OCI-M1 (cell line): Measurements from ENCODE around the gene PTPRN2.

ENCODE experiments used
- DNase-seq: peaks from one replicate; lab custom pipeline; 2025; lab: John Stamatoyannopoulos, UW

PTPRN2 gene

DNA sequence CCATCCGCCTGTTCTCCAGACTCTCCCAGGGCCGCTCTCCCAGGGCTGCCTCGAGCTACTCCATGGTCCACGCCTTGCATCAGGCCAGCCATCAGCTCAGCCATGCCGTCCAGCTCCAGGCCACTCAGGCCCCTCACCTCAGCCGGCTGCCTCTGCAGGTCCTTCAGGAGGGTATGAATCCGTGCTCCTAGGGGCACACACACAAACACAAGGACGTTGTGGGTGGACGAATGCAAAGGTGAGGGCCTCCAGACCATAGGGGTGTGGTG, 449.4 kb downstream of the PTPRN2 start:
- no peak for DNase-seq

DNA sequence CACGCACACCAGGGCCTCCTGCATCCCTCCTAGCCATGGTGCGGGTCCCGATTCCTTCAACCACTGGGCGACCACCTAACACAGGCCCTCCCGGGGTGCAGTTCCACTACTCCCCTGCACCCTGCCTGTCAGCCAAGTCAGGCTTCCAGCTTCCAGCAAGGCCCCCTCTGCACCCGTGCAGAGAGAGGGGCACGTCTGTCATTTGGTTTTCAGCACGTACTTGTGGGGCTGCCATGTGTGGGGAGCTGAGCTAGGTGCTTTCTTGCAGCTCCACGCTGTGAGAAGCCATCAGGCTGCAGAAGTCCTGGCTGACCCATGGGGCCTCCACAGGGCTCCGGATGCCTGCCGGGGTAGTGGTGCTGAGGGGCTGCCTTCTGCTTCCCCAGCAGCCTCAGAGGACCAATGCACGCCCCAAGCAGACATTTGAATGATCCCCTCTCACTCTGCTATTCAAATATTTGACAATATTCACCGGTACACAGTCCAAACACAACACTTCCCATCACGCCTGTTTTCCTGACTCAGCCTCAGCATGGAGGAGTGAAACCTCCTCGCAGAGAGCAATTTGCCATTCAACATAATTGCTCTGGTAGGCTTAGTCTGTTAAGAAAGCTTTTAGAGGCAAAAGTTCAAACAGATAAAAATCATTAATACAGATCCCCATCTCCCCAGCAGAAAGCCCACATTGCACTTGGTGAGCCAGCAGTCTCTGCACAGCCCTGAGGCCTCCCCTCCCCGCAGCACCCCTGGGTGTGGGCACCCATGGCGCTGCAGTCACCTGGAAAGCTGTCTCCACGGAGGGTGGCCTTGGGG, 449.9 kb downstream of the PTPRN2 start:
- DNase-seq: no peak

DNA sequence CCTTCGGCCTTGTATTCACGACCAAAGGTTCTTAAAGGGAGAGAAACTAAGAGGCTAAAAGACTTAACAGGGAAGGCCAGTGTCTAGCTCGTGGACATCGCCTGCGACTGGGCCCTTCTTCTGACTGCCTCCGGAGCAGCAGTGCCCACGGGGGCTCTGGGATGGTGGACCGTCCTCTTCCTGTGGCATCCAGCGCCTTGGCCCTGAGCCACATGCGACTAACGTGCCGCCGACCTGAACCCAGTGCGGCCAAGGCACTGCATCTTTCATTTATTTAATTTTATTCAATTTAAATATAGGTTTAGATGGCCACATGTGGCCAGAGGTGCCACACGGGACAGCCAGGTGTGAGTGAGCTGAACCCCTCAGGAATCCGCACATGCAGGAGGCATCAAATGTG, 451.7 kb downstream of the PTPRN2 start:
- DNase-seq: no peak

DNA sequence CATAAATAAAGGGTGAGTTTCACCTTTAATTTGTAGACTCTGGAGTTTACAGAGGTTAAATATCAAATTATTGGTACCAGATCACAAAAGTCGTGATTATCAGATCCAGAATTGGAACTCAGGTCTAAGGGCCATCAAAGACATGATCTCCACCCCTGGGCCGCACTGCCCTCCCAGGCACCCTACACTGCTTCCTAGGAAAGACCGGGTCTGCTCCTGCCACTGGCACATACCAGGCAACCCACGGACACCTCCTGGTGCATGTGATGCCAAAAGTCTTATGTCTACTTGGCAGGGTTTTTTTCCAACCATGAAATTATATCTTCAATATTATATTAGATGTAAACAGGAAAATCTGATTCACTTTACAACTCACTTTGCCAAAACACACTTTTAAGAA, 452.8 kb downstream of the PTPRN2 start:
- DNase-seq: no peak

GRCh38 chr7:158133515-158134271, 453.9 kb downstream of the PTPRN2 start:
- DNase-seq: no peak

DNA sequence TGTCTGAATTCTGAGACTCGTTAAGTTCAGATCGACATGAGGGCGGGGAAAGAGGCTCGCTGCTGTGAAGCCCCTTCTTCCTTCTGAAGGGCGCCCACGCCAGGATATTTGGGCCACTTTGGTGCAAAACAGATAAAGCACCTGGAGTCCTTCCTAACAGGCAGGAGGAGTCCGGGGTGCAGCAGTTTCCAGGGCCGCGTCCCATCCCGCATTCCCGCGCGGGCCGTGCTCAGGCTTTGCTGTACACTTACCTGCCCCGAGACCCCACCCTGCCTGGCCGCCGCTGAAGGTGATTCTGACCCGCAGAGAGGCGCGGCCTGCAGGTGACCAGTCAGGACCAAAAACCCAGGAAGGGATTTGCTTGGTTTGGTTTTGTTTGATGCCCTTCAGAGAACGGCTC, 454.6 kb downstream of the PTPRN2 start:
- DNase-seq: no peak

DNA sequence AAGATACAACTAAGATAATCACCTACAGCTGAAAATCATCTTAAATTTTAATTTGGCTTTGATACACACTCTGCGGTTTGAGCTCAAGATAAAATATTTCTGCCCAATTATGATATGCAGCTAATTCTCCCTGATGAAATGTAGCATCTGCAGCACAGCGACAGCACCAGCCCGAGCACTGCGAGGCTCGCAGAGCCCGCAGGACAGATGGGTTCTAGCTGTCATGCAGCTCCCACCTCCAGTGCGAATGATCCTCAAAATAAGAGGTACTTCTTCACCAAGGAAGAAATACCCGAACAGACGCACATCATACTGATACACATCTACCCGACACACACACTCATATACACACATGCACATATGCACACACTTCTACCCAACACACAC, 457.6 kb downstream of the PTPRN2 start:
- DNase-seq: no peak

- DNase-seq: no peak
Measured at GRCh38 chr7:158129037-158130022, 458.3 kb downstream of the PTPRN2 start.

DNA sequence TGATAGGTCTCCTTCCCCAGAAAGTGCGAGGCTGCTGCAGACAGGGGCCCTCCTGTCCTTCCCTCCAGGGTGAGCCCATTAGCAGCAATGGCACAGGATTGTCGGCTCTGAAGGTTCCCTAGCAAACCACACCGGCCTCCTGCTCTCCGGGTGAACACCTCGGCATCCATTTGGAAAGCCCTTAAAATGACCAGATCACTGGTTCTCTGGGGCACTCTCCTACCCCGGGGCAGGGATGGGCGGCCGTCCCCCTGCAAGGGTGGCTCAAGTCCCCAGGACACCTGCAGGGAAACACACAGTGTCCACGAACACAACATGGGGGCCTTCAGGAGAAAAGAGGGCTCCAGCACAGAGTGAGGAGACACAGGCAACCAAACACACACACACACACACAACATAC, 459.1 kb downstream of the PTPRN2 start:
- no peak for DNase-seq

DNA sequence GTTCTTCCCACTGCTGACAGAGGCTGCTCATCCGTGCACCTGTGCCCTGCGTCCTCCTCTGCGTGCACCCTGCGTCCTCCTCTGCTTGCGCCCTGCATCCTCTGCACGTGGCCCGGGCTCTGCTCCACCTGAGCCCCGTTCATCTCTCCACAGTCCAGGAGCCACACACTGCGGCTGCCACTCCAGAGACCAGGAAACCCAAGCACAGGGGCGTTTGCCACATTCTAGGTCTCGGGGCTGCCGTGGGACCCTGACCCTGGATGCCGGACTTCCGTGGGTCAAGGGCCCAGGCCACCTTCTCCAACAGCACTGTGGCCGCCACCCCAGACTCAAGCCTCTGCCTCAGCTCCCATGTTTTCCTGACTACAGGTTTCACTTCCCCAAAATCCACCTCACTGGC, 460.4 kb downstream of the PTPRN2 start:
- DNase-seq: no peak

GRCh38 chr7:158126661-158127060, 461.0 kb downstream of the PTPRN2 start:
- no peak for DNase-seq

- no peak for DNase-seq
Measured at GRCh38 chr7:158125721-158126120, 461.9 kb downstream of the PTPRN2 start.

- no peak for DNase-seq
Measured at GRCh38 chr7:158125091-158125490, 462.5 kb downstream of the PTPRN2 start.

DNA sequence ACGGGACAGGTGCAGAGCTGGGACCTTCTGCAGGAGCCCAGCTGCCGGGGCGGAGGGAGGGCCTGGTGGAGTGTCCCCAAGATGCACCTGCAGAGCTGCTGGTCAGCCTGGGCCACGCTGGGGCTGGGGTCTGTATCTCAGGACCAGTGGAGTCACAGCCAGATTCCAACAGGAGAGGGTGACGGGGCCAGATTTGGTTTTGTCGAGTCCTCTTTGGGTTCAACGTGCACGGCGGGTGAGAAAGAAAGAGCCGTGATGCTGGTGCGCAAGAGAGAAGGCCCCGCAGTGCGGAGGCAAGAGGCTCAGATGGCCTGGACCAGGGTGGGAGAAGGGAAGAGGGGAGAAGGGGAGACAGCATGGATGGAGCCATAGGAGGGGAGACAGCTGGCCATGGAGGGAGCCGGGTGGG, 462.9 kb downstream of the PTPRN2 start:
- no peak for DNase-seq

DNA sequence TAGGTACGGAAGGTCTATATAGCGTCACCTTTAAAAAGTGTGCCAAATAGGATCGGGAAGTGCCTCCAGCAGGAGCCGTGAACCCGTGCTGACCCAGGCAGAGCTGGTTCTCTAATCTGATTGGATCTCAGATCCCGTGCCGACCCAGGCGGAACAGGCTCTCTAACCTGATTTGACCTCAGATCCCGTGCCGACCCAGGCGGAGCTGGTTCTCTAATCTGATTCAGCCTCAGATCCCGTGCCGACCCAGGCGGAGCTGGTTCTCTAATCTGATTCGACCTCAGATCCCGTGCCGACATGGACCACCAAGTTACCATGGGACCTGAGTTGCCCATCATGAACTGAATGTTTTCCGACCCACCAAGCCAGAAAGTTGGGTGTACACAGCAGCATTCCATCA, 463.9 kb downstream of the PTPRN2 start:
- no peak for DNase-seq

DNA sequence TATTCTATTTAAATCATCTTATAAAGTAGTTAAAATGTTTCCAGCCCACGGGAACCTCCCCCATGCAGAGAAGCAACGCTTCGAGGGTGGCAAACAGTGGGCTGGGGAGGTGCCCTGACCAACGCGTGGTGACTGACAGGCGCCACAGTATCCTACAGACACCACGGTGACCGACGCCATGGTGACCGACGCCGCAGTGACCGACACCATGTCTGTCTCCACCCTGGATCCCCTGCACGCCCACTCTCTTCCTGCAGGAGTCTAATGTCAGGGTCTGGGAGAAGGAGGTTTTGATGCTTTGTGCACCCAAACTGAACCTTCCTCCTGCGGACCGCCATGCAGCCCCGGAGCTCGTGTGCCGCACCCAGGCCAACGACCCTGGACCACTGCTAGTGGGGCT, 464.4 kb downstream of the PTPRN2 start:
- DNase-seq: no peak

DNA sequence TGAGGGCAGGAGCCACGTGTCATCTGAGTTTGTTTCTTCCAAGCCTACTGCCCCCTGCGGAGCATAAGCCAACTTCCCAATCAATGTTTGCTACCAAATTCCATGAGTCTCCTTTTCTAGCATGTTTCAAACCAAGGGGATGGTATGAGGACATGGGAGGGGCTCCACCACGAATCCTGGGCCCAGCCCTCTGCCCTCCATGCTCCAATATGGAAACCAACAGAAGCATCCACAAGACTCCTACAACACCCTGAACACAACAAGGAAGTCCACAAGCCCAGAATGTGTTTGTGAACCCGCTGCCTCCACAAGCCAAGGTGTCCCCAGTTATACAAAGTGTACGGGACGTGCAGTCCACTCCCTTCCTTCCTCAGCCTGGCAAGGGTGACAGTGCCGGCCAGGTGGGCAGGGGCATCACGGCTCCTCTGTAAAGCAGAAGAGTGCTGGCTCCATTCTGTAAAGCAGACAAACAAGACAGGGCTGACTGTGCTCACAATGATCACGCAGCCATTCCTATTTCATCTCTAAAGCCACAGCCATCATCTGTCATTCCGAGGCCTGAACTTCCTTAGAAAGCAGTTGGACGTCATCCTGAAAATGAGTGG, 466.1 kb downstream of the PTPRN2 start:
- no peak for DNase-seq

DNA sequence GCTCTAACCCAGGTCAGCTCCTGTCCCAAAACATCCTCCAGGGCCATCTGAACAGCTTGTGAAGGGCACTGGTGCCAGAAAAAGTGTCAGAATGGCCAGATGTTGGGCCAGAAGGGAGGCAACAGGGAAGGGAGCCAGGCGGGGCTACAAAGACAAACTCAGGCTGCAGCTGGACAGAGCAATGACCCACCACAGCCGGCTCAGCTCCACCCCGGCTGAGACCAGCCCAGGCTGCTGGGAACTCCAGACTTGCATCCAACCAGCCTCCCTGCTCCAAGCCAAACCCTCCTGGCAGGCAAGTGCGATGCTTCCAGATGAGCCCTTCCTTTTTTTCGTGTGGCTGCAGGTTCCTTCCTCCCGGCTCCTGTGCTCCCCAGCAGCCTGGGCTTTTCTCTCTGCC, 466.9 kb downstream of the PTPRN2 start:
- no peak for DNase-seq

GRCh38 chr7:158120316-158120715, 467.3 kb downstream of the PTPRN2 start:
- DNase-seq: no peak

DNA sequence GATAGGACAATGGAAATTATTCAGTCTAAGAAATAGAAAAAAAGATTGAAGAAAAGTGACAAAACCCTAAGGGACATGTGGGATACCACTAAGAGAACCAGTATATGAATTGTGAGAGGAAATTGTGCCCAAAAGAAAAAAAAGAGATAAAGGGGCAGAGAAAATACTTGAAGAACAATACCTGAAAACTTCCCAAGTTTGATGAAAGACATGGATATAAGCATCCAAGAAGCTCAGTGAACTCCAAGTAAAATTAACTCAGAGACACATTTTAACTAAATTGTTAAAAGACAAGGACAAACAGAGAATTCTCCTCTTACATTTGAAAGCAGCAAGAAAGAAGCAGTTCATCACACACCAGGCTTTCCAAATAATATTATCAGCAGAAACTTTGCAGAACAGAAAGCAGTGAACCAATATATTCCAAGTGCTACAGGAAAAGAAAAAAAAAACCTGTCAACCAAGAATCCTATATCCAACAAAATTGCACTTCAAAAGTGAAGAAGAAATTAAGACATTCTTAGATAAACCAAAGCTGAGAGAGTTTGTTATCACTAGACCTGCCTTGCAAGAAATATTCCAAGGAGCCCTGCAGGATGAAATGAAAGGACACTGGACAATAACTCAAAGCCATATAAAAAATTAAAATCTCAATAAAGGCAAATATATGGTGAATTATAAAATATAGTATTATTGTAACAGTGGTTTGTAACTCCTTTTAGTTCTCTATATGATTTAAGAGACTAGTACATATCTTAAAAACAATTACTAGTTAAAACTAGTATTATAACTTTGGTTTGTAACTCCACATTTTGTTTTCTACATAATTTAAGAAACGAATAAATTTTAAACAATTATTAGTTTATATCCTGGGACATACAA, 470.0 kb downstream of the PTPRN2 start:
- DNase-seq: no peak

DNA sequence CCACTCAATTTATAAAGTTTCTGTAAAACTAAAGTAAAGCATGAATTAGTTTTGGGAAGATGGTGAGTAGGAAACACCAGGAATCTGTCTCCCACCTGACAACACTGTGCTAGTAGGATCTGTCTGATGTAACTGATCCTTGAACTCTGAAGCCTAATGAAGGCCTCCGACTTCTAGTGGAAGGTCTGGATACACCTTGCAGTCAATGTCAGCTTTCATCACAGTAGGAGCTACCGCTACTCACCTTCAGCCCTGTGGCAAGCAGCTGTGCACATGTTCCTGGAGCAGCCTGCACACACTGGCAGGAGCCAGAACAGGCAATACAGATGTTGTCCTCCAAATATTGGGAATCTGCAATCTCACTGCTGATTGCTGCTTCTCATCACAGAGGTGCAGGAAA, 471.4 kb downstream of the PTPRN2 start:
- no peak for DNase-seq
